GM18867 (cell line): ENCODE measurements around the gene KRT2.

ENCODE experiments used
- ATAC-seq: cut with Tn5 transposase; IDR thresholded peaks from one replicate; pipeline ENCODE4 v1.9.1; 2021; ENCODE audit warnings: mild to moderate bottlenecking, moderate library complexity; ENCODE audit not compliant: unreplicated experiment

Gene KRT2

DNA sequence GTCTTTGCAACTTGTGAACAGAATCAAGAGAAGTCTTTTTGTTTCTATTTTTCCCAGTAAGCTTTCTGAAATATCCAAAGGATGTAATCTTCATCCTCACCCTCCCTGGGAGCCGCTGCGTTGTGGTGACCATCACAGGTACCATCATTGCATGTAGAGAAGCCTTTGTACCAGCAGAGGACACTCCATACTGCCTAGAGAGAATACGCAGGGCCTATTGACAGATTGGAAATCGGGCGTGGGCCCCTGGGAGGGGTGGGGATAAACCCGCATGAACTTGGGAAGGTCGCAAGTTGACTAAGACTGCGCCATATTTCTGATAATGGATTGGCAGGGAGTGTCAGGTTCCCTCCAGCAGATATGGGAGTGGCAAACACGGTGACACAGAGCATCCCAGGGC, 15.5 kb upstream of the KRT2 start:
- no peak for ATAC-seq

DNA sequence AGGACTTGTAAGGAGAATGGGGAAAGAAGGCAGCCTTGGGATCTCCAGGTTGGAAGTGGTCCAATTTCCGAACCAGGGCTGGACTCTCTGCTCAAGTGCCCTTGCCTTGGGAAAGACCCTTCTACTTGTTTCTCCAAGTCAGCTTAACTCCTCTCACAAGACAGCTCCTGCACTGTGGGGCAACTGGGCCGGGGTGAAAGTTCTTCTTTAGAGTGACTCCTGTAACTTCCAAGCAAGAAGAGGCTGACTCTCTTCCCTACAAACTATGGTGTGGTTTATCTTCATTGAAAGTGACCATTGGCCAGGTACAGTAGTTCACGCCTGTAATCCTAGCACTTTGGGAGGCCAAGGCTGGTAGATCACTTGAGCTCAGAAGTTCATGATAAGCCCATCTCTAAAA, 14.5 kb upstream of the KRT2 start:
- ATAC-seq: no peak

DNA sequence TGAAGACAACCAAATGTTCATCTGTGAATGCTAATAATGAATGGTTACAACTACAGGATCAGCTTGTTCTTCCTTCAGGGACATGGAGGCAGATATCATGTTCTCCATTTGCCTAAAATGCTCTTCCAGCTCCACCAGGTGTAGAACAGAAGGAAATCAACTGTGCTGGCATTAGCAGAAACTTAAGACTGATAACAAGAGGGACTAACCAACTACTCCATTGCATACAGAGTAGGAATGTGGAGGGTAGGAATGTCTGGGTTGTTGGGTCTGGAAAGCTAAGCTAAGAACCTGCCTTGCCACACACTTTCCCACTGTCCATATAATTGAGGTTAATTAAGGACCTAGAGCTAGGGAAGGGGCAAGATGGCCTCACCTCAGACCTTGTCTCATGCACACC, 11.4 kb upstream of the KRT2 start:
- no peak for ATAC-seq

- ATAC-seq: no peak
Observed at GRCh38 chr12:52662918-52663229, 10.9 kb upstream of the KRT2 start.

GRCh38 chr12:52662093-52662917, 10.3 kb upstream of the KRT2 start:
- ATAC-seq: no peak

DNA sequence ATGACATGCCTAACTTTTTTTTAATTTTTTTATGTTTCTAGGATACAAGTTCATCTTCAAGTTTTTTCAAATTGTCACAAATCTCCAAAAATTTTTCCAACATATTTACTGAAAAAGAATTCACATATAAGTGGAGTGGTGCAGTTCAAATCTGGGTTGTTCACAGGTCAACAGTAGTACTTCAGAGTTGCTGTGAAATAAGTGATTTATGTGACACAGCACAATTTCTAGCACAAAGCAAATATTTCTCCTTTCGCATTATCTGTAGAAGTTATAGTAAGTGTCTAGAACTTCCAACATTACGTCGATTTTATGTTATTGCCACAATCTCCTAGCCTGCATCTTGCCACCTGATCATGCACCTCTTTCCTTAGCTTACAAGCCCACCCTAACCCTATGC, 9.7 kb upstream of the KRT2 start:
- ATAC-seq: no peak

DNA sequence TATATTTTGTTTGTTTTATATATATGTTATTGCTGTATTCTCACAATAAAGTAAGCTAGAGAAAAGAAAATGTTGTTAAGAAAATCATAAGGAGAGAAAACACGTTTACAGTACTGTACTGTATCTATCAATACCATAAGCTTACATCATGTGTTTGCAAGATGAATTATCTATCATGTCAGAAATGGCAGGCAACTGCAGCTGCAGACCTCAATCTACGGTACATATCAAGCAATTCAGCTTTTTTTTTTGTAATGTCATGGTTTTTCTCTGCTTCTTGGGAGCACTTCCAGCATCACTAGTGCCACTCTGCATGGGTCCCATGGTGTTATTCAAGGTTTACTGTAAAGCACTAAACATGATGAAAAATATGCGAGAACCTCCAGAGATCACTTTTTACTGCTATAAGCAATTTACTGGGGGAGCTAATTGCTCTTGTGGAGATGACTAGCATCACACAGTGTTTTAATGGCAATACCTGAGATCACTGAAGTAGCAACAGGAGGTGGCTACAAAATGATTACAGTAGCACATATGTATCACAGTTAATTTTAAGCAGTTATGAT, 9.0 kb upstream of the KRT2 start:
- no peak for ATAC-seq

DNA sequence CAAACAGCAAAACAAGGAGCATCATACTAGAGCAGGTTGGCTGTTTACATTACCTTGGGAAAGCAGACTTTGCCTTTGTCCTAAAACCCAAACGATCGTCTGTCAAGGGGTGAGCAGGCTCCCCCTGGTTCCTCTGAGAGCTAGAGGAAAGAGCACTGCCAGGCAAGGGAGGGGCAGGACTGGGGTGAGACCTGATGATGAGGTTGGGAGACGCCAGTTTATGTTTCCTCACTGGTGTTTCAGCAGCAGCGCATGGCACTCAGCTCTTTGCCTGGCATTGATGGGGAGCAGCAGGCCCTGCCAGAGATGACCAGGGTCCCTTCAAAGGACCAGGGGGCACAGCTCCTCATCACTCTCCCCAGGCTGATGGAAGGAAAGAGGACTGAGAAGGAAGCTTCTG, 7.9 kb upstream of the KRT2 start:
- ATAC-seq: no peak

- no peak for ATAC-seq
Observed at GRCh38 chr12:52659395-52659794, 7.4 kb upstream of the KRT2 start.

- no peak for ATAC-seq
Observed at GRCh38 chr12:52658196-52658595, 6.2 kb upstream of the KRT2 start.

DNA sequence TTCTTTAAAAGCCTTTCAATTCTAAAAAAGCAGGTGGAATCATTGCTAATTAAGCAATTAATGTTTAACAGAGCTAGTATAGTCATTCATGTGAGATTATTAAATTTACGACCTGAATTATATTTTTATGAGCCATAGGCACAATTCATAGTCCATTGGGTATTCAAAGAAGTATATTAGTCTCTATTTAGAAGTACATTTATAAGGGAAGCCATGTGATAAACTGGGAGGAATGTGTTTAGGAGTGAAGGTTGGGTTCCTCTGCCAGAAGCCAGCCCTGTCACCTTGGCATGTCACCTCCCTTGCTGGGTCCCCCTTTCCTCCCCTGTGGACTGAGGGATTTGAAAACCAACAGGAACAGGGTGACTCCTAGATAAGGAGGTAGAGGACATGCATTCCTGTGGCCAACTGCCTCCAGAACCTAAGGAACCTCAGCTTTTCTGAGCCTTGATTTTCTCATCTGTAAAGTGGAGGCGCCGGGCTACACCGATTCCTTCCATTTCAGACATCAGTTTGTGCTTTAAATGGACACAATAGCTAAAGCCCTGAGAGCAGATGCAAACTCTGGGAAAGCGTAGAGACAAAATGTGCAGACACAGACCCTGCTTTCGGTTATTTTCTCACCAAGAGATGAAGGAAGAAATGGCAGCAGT, 5.4 kb upstream of the KRT2 start:
- ATAC-seq: no peak

- no peak for ATAC-seq
Observed at GRCh38 chr12:52656616-52657015, 4.6 kb upstream of the KRT2 start.

- ATAC-seq: no peak
Observed at GRCh38 chr12:52655720-52656124, 3.7 kb upstream of the KRT2 start.

DNA sequence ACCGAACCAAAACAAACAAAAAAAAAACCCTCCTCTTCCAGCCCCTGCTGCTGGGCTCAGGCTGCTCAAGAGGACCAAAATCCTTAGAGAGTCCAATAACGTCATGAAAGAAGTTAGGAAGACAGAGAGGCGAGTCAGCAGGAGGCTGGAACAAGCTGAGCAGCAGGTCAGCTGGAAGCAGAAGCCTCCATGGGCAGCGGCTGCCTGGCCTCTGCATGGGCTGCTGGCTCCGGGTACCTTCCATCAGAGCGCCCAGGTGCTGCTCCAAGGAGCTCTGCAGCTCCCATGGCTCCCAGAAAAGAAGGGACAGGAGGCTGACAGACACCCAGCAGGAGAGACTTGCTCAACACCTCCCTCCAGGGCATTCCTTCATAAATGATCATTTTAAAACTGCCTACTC, 3.2 kb upstream of the KRT2 start:
- no peak for ATAC-seq

DNA sequence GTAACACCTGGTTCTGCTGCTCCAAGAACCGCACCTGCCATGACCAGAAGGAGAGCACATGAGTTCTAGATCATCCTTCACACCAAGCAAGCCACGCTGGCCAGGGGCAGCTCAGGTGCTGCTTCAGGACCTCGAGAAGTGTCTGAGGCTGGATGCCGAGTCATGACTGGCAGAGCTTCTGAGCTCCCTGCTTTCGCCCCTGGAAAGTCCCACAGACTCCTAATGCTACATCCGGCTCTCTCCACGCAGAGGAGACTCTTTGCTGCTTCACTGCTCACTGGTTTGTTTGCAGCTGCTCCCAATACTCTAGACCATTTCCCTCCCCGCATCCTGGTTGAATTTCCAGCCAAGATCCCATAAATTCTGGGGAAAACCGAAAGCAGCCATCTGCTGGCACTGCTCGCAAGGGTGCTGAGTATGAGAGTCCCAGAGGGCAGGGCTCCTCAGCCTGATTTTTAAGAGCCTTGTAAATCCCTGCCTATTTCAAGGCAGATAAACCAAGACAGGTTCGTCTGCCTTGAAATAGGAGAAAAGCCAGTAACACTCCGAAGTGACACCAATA, 1.4 kb downstream of the KRT2 start:
- no peak for ATAC-seq

DNA sequence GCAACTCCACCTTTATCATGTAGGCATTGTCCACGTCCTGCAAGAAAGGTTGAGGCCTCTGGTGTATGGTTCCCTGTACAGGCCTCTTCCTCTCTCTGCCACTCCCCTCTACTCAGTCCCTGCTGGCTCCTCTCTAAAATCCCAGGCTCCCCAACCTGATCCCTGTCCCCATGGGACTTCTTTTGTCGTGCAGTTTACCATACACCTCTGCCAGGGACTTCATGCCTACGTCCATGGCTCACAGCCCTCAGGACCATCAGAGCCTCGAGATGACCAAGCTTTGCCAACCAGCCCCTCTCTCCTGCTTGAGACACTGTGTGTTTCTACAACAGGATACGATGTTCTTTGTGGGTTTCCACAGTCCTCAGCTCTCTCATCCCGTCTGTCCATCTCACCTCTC, 2.9 kb downstream of the KRT2 start:
- no peak for ATAC-seq

DNA sequence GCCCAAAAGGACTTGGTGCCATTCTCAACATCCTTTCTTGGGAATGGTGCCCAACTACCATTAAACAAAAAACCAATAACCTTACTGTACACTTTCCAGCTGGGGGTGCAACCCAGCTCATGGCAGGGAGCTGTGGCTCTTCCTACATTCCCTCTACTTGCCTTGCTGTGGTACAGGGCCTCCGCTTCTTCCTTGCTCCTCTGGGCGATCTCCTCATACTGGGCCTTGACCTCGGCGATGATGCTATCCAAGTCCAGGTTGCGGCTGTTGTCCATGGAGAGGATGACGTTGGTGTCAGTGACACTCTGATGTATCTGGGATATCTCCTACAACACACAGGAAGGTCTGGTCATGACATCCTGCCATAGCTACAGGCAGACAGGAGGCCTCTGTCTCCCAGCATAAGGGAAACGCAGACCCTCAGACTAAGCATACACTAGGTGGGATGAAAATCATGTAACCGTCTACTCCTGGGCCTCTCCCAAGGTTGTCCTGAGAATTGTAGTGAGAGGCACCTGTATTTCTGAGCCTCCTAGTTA, 3.9 kb downstream of the KRT2 start:
- ATAC-seq: no peak

- ATAC-seq: no peak
Observed at GRCh38 chr12:52647601-52648000, 4.4 kb downstream of the KRT2 start.

GRCh38 chr12:52646613-52647012, 5.4 kb downstream of the KRT2 start:
- ATAC-seq: no peak

- no peak for ATAC-seq
Observed at GRCh38 chr12:52645982-52646381, 6.0 kb downstream of the KRT2 start.

DNA sequence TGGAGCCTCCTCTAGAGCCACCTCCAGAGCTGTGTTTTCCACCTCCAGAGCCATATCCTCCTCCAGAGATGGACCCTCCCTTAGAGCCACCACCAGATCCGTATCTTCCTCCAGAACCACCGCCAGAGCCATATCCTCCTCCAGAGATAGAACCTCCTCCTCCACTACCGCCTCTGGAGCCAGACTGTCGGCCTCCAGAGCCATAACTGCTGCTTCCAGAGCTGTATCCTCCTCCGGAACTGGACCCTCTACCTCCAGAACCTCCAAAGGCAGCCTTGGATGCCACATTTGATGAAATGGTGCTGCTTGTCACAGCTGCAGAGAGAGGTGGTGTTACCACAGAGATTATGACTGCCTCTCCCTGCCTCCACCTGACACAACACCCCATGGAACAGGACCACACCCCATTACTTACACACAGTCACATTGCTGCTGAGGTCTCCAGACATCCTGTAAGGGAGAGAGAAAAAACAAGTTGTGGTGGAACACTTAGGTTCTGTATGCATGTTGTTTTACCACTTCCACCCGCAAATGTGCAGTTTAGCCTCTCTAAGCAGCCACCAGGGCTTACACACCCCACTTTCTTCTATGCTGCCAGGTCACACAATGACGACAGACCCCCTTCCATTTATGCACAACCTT, 6.8 kb downstream of the KRT2 start:
- no peak for ATAC-seq

- no peak for ATAC-seq
Observed at GRCh38 chr12:52644078-52644415, 8.0 kb downstream of the KRT2 start.
